Measurements from ENCODE around the gene HLA-B.
"Not testable (repeated sequence)": the region's sequence is repeated elsewhere in the genome, so short reads cannot be mapped to it uniquely, and the experiment has no call there.

HLA-B gene

GRCh38 chr6:31394381-31394780 lies 37.4 kb upstream of the HLA-B start:
- TF ChIP-seq, protein P1, sequence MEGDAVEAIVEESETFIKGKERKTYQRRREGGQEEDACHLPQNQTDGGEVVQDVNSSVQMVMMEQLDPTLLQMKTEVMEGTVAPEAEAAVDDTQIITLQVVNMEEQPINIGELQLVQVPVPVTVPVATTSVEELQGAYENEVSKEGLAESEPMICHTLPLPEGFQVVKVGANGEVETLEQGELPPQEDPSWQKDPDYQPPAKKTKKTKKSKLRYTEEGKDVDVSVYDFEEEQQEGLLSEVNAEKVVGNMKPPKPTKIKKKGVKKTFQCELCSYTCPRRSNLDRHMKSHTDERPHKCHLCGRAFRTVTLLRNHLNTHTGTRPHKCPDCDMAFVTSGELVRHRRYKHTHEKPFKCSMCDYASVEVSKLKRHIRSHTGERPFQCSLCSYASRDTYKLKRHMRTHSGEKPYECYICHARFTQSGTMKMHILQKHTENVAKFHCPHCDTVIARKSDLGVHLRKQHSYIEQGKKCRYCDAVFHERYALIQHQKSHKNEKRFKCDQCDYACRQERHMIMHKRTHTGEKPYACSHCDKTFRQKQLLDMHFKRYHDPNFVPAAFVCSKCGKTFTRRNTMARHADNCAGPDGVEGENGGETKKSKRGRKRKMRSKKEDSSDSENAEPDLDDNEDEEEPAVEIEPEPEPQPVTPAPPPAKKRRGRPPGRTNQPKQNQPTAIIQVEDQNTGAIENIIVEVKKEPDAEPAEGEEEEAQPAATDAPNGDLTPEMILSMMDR (IDR thresholded peaks at IDR 0.05): no peak
- no peak for TF ChIP-seq ZFX (IDR thresholded peaks at IDR 0.05; ENCODE audit: borderline replicate concordance)
- no peak overlapping the region for H3K27ac ChIP-seq

DNA sequence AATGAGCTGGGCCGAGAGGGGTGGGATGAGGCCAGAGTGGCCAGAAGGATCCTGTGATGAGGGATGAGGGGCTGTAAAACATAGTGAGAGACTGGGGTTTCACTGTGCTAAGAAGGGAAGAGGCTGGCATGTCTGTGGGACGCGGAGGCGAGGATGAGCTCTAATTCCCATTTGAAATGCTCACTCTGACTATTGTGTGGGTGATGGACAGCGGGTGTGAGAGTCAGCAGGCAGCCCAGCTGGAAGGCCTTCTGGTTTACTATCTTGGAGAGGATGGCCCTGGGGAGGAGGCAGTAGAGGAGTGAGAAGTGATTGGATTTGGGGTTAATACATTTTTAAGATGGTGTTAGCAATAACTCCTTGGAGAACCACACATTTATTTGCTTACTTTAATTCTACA lies 37.0 kb upstream of the HLA-B start:
- no peak overlapping the region for H3K27ac ChIP-seq
- no peak for TF ChIP-seq ZFX (IDR thresholded peaks at IDR 0.05; ENCODE audit: borderline replicate concordance)
- TF ChIP-seq, protein P1 (IDR thresholded peaks at IDR 0.05): no peak

GRCh38 chr6:31389802-31390132 lies 32.8 kb upstream of the HLA-B start:
- not testable (repeated sequence) for H3K27ac ChIP-seq

- H3K27ac ChIP-seq: not testable (repeated sequence)
These were observed 32.2 kb upstream of the HLA-B start for GRCh38 chr6:31388916-31389801.

GRCh38 chr6:31386977-31387376 lies 30.0 kb upstream of the HLA-B start:
- no peak for TF ChIP-seq ZFX (IDR thresholded peaks at IDR 0.05; ENCODE audit: borderline replicate concordance)
- TF ChIP-seq, protein P1 (IDR thresholded peaks at IDR 0.05): no peak
- no peak overlapping the region for H3K27ac ChIP-seq

DNA sequence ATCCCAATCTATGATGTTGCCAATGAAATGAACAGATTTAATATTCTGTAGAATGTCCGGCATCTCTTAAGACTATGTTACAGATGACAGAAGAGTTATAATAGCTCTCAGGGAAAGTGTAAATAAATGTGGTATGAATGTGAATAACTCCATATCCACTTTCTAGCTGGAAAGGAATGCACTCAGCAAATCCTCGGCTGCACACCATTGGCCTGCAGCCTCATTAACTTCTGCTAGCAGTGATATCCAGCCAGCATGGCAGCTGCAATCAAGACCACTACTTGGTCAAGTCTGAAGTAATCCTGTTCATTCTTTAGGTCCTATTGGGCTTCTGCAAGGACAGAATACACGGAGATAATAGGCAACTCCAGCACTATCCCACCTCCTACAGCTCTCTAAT lies 29.1 kb upstream of the HLA-B start:
- TF ChIP-seq ZFX (IDR thresholded peaks at IDR 0.05; ENCODE audit: borderline replicate concordance): no peak
- TF ChIP-seq, protein P1 (IDR thresholded peaks at IDR 0.05): no peak
- H3K27ac ChIP-seq: no peak overlapping the region

- TF ChIP-seq ZFX (IDR thresholded peaks at IDR 0.05; ENCODE audit: borderline replicate concordance): no peak
- TF ChIP-seq, protein P1 (IDR thresholded peaks at IDR 0.05): no peak
- H3K27ac ChIP-seq: no peak overlapping the region
These were observed 28.1 kb upstream of the HLA-B start for GRCh38 chr6:31385041-31385440.

DNA sequence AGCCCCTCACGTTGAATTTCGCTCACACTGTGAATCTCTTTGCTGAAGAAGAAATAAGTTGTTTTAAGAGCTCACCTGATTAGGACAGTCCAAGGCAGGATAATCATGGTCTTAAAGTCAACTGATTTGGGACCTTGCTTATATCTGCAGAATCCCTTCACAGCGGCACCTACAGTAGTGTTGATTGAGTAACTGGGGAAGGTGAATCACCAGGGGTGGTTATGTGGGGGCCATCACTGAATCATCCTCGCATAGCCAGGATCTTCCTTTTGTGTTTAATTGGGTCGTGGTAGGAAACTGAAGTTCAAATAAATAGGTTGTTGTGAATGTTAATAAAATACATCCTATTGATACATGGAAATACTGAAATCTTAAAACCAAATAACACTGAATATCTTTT lies 26.2 kb upstream of the HLA-B start:
- no peak overlapping the region for H3K27ac ChIP-seq
- TF ChIP-seq ZFX (IDR thresholded peaks at IDR 0.05; ENCODE audit: borderline replicate concordance): no peak
- TF ChIP-seq, protein P1 (IDR thresholded peaks at IDR 0.05): no peak

Measured in 22Rv1 (cell line).